Lower lobe of right lung (tissue), 2 donors: ENCODE results near the gene EFHC1. TPM values are rescaled to one million over a fixed set of nuclear protein-coding genes. Genes with fewer than 3 reads are reported as not detected.

Source experiments
- ATAC-seq, 2 donors: fragments of 200-7000 bp; cut with Tn5 transposase; one replicate each; pipeline ENCODE4 v1.9.1; 2020 to 2022; ENCODE audit warnings: mild to moderate bottlenecking in 2 of 2, moderate library complexity in 2 of 2
- DNase-seq: peaks from one replicate; pipeline ENCODE4 v3.0.0-alpha.2; 2020
- H3K27ac ChIP-seq: fragments of 200-600 bp; one replicate; pipeline ENCODE4 v1.8.0; 2022
- H3K27me3 ChIP-seq: fragments of 200-600 bp; one replicate; pipeline ENCODE4 v1.8.0; 2022; ENCODE audit warnings: low read depth
- H3K36me3 ChIP-seq: fragments of 200-600 bp; one replicate; pipeline ENCODE4 v1.8.0; 2022; ENCODE audit warnings: mild to moderate bottlenecking
- H3K4me1 ChIP-seq: fragments of 200-600 bp; one replicate; pipeline ENCODE4 v1.8.0; 2022
- H3K4me3 ChIP-seq: fragments of 200-600 bp; one replicate; pipeline ENCODE4 v1.8.0; 2022; ENCODE audit warnings: mild to moderate bottlenecking
- H3K9me3 ChIP-seq: fragments of 200-600 bp; one replicate; pipeline ENCODE4 v1.8.0; 2022
- CTCF ChIP-seq: fragments of 200-600 bp; IDR thresholded peaks from one replicate; pipeline ENCODE4 v1.8.0; 2022; ENCODE audit warnings: antibody characterized with exemption, mild to moderate bottlenecking
- intact Hi-C: fragments of 100-400 bp; cut with DNase I; formaldehyde crosslinking; loops from one replicate; pipeline ENCODE4 v1.11.0; 2022
- total RNA-seq: library from RNA; stranded (reverse); fragmentation: NEBNext Ultra II Directional; extraction: Animal tissue kit (Norgen Biotek cat#: 25700); gene quantifications from one replicate; pipeline ENCODE4 v1.2.1, GENCODE V29; 2021
- donor health status: DM: no; HTN: yes; CAD: no; lungs with severe emphysema.

EFHC1 gene
- total RNA-seq, 1 donor from 2014 or later = 42.2 TPM

DNA sequence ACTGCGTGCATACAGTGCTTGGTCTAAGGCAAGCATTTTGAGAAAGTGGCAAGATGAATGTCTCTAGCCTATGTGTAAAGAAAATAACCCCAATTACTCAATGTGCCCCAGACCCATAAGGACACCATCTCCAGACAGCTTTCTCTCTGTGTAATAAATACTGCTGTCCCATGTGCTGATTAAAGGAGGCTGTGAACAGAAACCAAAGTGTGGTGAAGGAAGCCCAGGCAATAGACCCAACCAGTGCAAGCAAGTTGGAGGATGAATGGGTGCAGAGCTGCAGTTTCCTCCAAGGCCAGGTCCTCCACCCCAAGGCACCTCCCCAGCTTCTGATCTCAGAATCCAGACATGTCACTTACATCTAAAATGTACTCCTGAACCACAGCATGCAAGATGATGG lies 96.1 kb downstream of the EFHC1 start:
- H3K9me3 ChIP-seq = no peaks in the 10 kb centered on the region
- H3K4me1 ChIP-seq = peaks cover 51% of the 10 kb centered on the region
- no peak overlapping the region for H3K4me3 ChIP-seq
- DNase-seq = no peak
- intact Hi-C loops = no loop called here
- no peak for TF ChIP-seq CTCF
- H3K27me3 ChIP-seq = no peaks in the 10 kb centered on the region
- H3K36me3 ChIP-seq = peaks cover 28% of the 10 kb centered on the region
- no peak for ATAC-seq
- no peak overlapping the region for H3K27ac ChIP-seq

DNA sequence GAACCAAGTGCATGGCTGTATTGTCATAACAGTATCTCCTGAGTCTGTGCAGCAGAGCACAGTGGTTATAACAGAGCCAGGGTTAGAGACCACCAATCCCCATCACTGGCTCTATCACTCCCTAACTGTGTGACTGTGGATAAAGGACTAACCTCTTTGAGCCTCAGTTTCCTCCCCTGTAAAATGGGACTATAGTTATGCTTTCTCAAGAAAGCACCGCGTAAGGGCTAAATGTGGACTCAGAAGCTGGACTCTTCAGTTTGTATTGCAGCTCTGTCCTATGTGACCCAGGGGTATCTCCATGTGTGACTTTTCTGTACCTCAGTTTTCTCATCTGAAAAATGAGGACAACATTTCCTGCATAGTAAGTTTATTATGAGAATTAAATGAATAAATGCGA lies 96.8 kb downstream of the EFHC1 start:
- no peak for DNase-seq
- Histone ChIP-seq H3K4me3 (no peak overlapping the region), H3K4me1 (peaks cover 50% of the 10 kb centered on the region), H3K9me3 (no peaks in the 10 kb centered on the region), H3K27me3 (no peaks in the 10 kb centered on the region), H3K36me3 (peaks cover 25% of the 10 kb centered on the region), H3K27ac (no peak overlapping the region)
- intact Hi-C loops = no loop called here
- TF ChIP-seq CTCF = no peak
- no peak for ATAC-seq

DNA sequence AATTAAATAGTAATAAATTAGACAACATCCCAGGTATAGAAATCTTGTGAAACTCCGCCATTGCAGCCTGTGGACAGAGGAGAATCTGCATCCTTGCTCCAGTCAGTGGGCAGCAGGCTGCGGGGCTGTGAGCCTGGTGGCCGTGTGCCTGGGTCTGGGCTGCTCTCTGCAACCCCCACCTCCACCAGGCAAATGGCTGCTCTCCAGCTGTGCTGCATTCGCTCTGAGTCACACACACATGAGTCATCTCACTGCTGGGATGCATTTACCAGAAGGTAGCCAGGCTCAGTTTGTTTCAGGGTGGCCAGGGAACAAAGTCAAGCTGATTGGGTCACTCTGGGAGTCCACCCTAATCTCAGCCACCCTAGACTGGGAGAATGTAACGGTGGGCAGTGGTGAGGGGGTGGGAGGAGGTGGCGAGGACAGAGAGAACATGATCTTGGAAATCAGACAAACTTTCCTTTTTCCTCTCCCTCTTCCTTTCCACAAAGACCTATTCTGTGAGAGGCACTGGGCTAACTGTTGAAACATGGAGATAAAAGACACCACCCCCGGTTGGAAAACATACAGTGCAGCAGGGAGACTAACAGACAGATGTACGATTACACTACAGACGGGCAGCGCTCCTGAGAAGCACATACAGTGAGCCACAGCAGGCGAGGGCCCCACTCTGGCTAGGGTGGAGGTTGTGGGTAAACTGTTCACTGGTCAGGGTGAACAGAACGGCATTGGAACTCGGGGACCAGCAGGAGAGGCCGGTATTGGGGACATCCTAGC lies 97.5 kb downstream of the EFHC1 start:
- ATAC-seq (peak; percentile 76 to 82), DNase-seq (no peak)
- Histone ChIP-seq H3K36me3 (peaks cover 25% of the 10 kb centered on the region), H3K4me3 (no peak overlapping the region), H3K27me3 (no peaks in the 10 kb centered on the region), H3K27ac (peak overlapping the region; percentile 70), H3K4me1 (peaks cover 50% of the 10 kb centered on the region), H3K9me3 (no peaks in the 10 kb centered on the region)
- intact Hi-C loops = no loop called here
- no peak for TF ChIP-seq CTCF

GRCh38 chr6:52518279-52518945 lies 98.3 kb downstream of the EFHC1 start:
- intact Hi-C loops = no loop called here

DNA sequence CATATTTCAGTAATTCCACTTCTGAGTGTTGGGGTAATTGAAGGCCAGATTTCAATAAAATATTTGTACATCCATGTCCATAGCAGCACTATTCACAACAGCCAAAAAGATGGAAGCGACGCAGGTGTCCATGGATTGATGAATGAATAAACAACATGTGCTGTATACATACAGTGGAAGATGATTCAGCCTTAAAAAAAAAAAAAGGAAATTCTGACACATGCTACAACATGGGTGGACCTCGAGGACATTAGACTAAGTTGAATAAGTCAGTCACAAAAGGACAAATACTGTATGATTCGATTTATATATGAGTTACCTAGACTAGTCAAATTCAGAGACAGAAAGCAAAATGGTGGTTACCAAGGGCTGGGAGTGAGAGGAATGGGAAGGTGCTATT lies 99.5 kb downstream of the EFHC1 start:
- Histone ChIP-seq H3K4me3 (no peak overlapping the region), H3K9me3 (no peaks in the 10 kb centered on the region), H3K27me3 (no peaks in the 10 kb centered on the region), H3K4me1 (peaks cover 43% of the 10 kb centered on the region), H3K27ac (no peak overlapping the region), H3K36me3 (peaks cover 16% of the 10 kb centered on the region)
- intact Hi-C loops = no loop called here
- no peak for ATAC-seq
- no peak for DNase-seq
- TF ChIP-seq CTCF = no peak

More at GRCh38 chr6:52518279-52518945, 98.3 kb downstream of the EFHC1 start:
- H3K27ac ChIP-seq = peak overlapping the region; percentile 70
- ATAC-seq = no peak
- H3K36me3 ChIP-seq = peaks cover 25% of the 10 kb centered on the region
- H3K4me1 ChIP-seq = peaks cover 50% of the 10 kb centered on the region
- H3K27me3 ChIP-seq = no peaks in the 10 kb centered on the region
- no peak for TF ChIP-seq CTCF
- H3K9me3 ChIP-seq = no peaks in the 10 kb centered on the region
- H3K4me3 ChIP-seq = no peak overlapping the region
- no peak for DNase-seq
